Right lobe of liver (tissue), 4 donors: ENCODE data around the gene TOX3.

Experiments used
- POLR2A ChIP-seq: fragments of 450-650 bp; IDR thresholded peaks from one replicate; pipeline ENCODE4 v1.6.1; 2017; ENCODE audit warnings: antibody characterized with exemption, mild to moderate bottlenecking
- TF ChIP-seq, protein P1 (sequence below), 4 donors: fragments of 200-600 bp in 3 of 4; fragments of 450-650 bp in 1 of 4; IDR thresholded peaks; one replicate each; pipeline versions ENCODE4 v1.5.1 to v1.8.0; 2016 to 2022; ENCODE audit warnings: antibody characterized with exemption in 4 of 4, mild to moderate bottlenecking in 2 of 4
- donor health status: DM: no; HTN: no; CAD: no.
- donor health status: DM: no; HTN: no; CAD: no.
- donor health status: DM: no; HTN: yes; CAD: no.

DNA sequence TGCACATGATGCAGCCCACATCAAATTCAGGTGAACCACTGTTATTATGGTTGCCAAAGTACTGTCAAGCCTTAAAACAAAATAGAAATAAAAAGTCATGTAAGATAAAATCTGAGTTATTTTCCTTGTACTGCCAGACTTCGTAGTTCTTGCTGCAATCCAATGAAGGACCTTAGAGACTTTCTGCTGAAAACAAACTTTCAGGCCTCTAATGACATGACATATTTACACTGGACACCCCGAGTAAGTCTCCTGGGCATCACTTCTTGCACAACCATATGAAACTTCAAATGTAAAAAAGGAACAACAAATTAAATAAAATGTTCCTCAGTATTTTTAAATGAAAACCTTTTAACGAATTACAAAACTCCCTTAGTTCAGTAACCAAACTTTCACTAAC, 66.7 kb downstream of the TOX3 start:
- TF ChIP-seq, protein P1, sequence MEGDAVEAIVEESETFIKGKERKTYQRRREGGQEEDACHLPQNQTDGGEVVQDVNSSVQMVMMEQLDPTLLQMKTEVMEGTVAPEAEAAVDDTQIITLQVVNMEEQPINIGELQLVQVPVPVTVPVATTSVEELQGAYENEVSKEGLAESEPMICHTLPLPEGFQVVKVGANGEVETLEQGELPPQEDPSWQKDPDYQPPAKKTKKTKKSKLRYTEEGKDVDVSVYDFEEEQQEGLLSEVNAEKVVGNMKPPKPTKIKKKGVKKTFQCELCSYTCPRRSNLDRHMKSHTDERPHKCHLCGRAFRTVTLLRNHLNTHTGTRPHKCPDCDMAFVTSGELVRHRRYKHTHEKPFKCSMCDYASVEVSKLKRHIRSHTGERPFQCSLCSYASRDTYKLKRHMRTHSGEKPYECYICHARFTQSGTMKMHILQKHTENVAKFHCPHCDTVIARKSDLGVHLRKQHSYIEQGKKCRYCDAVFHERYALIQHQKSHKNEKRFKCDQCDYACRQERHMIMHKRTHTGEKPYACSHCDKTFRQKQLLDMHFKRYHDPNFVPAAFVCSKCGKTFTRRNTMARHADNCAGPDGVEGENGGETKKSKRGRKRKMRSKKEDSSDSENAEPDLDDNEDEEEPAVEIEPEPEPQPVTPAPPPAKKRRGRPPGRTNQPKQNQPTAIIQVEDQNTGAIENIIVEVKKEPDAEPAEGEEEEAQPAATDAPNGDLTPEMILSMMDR (IDR thresholded peaks at IDR 0.05) = no peak
- no peak for TF ChIP-seq POLR2A
